ENCODE measurements around the gene CDKN3.

GRCh38 chr14:54355698-54356097 is 41.1 kb upstream of the CDKN3 start:
- TF ChIP-seq POLR2A (IDR thresholded peaks at IDR 0.05; ENCODE audit: low read depth, low read length) (no peak), POLR2AphosphoS5 (IDR thresholded peaks at IDR 0.05; ENCODE audit: low read depth, low read length) (no peak), PAX5 (IDR thresholded peaks at IDR 0.05; ENCODE audit: insufficient read depth, low read length, severe bottlenecking) (no peak), TAF1 (IDR thresholded peaks at IDR 0.05; ENCODE audit: low read depth, low read length) (no peak), SPI1 (IDR thresholded peaks at IDR 0.05; ENCODE audit: low read depth, low read length) (no peak), POU2F2 (IDR thresholded peaks at IDR 0.05; ENCODE audit: low read depth, low read length) (no peak)

Data from GM12891 (cell line).